Fibroblast of lung (primary cell): ENCODE measurements around the gene DDX42. TPM values are rescaled to one million over a fixed set of nuclear protein-coding genes. Genes with fewer than 3 reads are reported as not detected.

Source experiments
- DNase-seq, 2 donors: peaks; one replicate each; pipeline versions ENCODE4 v3.0.0 to v3.0.0-alpha.2; 2010; ENCODE audit warnings: low read depth in 2 of 2
- H2AFZ ChIP-seq: 2 replicates; pipeline ENCODE4 v1.5.1; 2012; ENCODE audit warnings: low read length, control low read depth, inconsistent platforms
- H3K27ac ChIP-seq: 2 replicates; pipeline ENCODE4 v1.5.1; 2011; ENCODE audit warnings: low read length, control low read depth; ENCODE audit not compliant: insufficient read depth
- H3K27me3 ChIP-seq: 2 replicates; pipeline ENCODE4 v1.5.1; 2011; ENCODE audit warnings: mild to moderate bottlenecking, low read length; ENCODE audit not compliant: control insufficient read depth, insufficient read depth
- H3K36me3 ChIP-seq: 2 replicates; pipeline ENCODE4 v1.5.1; 2011; ENCODE audit warnings: low read length; ENCODE audit not compliant: control insufficient read depth, insufficient read depth
- H3K4me1 ChIP-seq: 2 replicates; pipeline ENCODE4 v1.5.1; 2011; ENCODE audit warnings: low read length; ENCODE audit not compliant: control insufficient read depth, insufficient read depth; ENCODE audit errors: extremely low read depth
- H3K4me2 ChIP-seq: 2 replicates; pipeline ENCODE4 v1.5.1; 2011; ENCODE audit warnings: low read length, control low read depth; ENCODE audit not compliant: insufficient read depth; ENCODE audit errors: extremely low read depth
- H3K4me3 ChIP-seq, 4 experiments: fragments of 200-600 bp in 1 of 4; sonication (generic) in 1 of 4; replicated peaks in 1 of 4; 2 replicates each; pipeline ENCODE4 v1.5.1; 2011 to 2016; ENCODE audit warnings: low read length in 4 of 4, low read depth in 3 of 4, mild to moderate bottlenecking in 3 of 4, control low read depth in 2 of 4, inconsistent platforms in 1 of 4, mixed read lengths in 1 of 4; ENCODE audit not compliant: insufficient read depth in 1 of 4; ENCODE audit errors: control extremely low read depth in 1 of 4
- H3K79me2 ChIP-seq: 2 replicates; pipeline ENCODE4 v1.5.1; 2012; ENCODE audit warnings: mild to moderate bottlenecking, low read length, inconsistent platforms; ENCODE audit not compliant: control insufficient read depth, insufficient read depth
- H3K9ac ChIP-seq: 2 replicates; pipeline ENCODE4 v1.5.1; 2011; ENCODE audit warnings: mild to moderate bottlenecking, low read length, control low read depth; ENCODE audit not compliant: insufficient read depth
- H3K9me3 ChIP-seq: 2 replicates; pipeline ENCODE4 v1.5.1; 2012; ENCODE audit warnings: low read depth, low read length; ENCODE audit not compliant: control insufficient read depth, insufficient read depth
- H4K20me1 ChIP-seq: 2 replicates; pipeline ENCODE4 v1.5.1; 2011; ENCODE audit warnings: low read length; ENCODE audit not compliant: control insufficient read depth, insufficient read depth; ENCODE audit errors: extremely low read depth
- CTCF ChIP-seq, 2 donors: IDR thresholded peaks in 1 of 2; conservative IDR thresholded peaks in 1 of 2; 1 replicate in 1 of 2; 2 replicates in 1 of 2; pipeline ENCODE4 v1.5.1; 2011 to 2012; ENCODE audit warnings: low read length in 2 of 2, control low read depth in 1 of 2, inconsistent platforms in 1 of 2, low read depth in 1 of 2, mild to moderate bottlenecking in 1 of 2
- EZH2 ChIP-seq: IDR thresholded peaks from 2 replicates; pipeline ENCODE4 v1.5.1; 2012; ENCODE audit warnings: low read length, control low read depth, mild to moderate bottlenecking; ENCODE audit errors: missing control alignments
- polyA plus RNA-seq, 2 donors: library from polyadenylated mRNA; depleted of rRNA in 1 of 2; stranded (reverse) in 1 of 2; unstranded in 1 of 2; fragments of >200 nt; gene quantifications; 2 replicates each; pipeline ENCODE4 v1.2.1, GENCODE V29; 2011 to 2012; ENCODE audit warnings: missing spikeins in 1 of 2
- total RNA-seq: library from RNA; depleted of rRNA; stranded (reverse); fragments of >200 nt; gene quantifications from 2 replicates; pipeline ENCODE4 v1.2.1, GENCODE V29; 2014

Gene DDX42
- total and polyA plus RNA-seq, 2 donors (not counting 1 experiment from before 2014, with no cell fraction given): 61.8 to 81.5 TPM

- Histone ChIP-seq H3K36me3 (peaks cover 40% of the 10 kb centered on the region), H3K4me1 (peaks cover 4% of the 10 kb centered on the region), H3K4me3 (no peak overlapping the region), H2AFZ (no peak overlapping the region), H3K9me3 (no peaks in the 10 kb centered on the region), H3K4me2 (no peak overlapping the region), H3K27me3 (no peaks in the 10 kb centered on the region), H3K9ac (no peak overlapping the region), H3K79me2 (peaks cover 36% of the 10 kb centered on the region), H4K20me1 (no peaks in the 10 kb centered on the region), H3K27ac (no peak overlapping the region)
- TF ChIP-seq EZH2 (no peak), CTCF (conservative IDR thresholded peaks at IDR 0.05 in 1 of 2, IDR thresholded peaks at IDR 0.05 in 1 of 2; ENCODE audit: low read depth in 1 of 2, low read length in 2 of 2) (no peak)
- DNase-seq: no peak
These were observed 59.2 kb downstream of the DDX42 start for GRCh38 chr17:63833026-63833740.

DNA sequence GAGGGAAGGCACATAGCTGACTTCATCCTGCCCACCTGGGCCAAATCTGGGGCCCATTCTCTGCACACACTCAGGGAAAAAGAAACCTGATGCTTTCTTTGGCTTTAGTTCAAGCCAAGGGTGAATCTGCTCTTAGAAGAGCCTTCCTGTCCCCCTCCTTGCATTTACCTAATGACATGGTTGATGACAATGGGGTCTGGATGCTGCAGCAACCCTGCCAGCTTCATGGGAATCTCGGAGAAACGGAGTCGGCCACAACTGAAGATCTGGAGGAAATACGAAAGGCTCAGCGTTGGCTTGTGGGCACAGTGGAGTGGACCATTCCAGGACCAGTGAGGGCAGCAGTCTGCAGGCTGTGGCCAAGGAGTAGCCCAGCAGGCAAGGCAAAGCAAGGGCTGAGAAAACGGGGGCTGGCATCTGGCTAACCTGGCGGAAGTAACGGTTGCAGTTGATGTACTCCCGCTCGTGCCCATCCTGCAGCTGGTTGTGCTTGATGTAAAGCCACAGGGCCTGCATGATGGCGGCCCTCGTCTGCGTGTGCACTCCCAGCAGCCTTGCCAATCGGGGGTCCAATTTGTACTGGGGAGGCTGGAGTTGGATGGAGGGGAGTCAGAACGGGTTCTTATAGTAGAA lies 59.9 kb downstream of the DDX42 start:
- no peak overlapping the region for H3K4me3 ChIP-seq
- peaks cover 36% of the 10 kb centered on the region for H3K79me2 ChIP-seq
- no peaks in the 10 kb centered on the region for H3K9me3 ChIP-seq
- peaks cover 40% of the 10 kb centered on the region for H3K36me3 ChIP-seq
- TF ChIP-seq EZH2 (no peak), CTCF (conservative IDR thresholded peaks at IDR 0.05 in 1 of 2, IDR thresholded peaks at IDR 0.05 in 1 of 2; ENCODE audit: low read depth in 1 of 2, low read length in 2 of 2) (no peak)
- no peak overlapping the region for H2AFZ ChIP-seq
- H3K27me3 ChIP-seq: no peaks in the 10 kb centered on the region
- no peak overlapping the region for H3K4me2 ChIP-seq
- H3K4me1 ChIP-seq: peaks cover 11% of the 10 kb centered on the region
- no peak overlapping the region for H3K27ac ChIP-seq
- no peaks in the 10 kb centered on the region for H4K20me1 ChIP-seq
- no peak overlapping the region for H3K9ac ChIP-seq
- DNase-seq: no peak

DNA sequence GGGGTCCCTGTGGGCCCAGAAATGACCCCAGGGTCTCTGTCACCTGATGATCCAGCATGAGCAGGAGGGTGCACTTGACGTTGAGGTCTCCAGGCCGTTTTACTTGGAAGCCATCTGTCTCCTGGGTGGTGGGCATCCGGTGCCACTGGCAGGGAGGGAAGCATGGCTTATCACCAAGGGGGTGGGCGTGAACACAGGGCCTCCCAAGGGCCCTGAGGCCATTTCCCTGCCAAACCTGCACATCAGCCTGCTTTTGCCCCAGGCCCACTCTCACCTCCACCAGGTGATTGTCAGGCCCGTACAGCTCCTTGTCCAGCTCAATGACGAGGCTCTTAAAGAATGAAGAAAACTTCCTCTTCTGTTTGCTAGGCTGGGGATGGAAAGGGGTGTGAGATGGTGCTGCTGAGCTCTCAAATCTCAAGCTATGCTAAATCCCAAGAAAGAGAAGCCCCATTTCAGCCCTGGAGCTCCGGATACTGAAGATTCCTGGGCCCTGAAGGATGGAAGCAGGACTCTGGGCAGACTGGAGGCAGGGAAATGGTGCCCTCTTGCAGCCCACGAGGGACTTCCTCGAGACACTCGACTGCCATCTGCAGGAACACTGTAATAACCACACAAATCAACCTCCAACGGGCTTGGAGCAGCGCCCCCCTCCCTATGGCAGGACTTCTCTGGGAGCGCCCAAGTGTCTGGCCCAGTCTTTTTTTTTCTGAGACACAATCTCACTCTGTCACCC lies 60.6 kb downstream of the DDX42 start:
- peaks cover 40% of the 10 kb centered on the region for H3K36me3 ChIP-seq
- H3K27ac ChIP-seq: no peak overlapping the region
- H3K4me1 ChIP-seq: peaks cover 9% of the 10 kb centered on the region
- peaks cover 33% of the 10 kb centered on the region for H3K79me2 ChIP-seq
- no peak overlapping the region for H2AFZ ChIP-seq
- H3K9me3 ChIP-seq: no peaks in the 10 kb centered on the region
- no peak overlapping the region for H3K4me3 ChIP-seq
- no peaks in the 10 kb centered on the region for H4K20me1 ChIP-seq
- no peaks in the 10 kb centered on the region for H3K27me3 ChIP-seq
- no peak overlapping the region for H3K4me2 ChIP-seq
- peak; percentile 80 to 82 for DNase-seq
- H3K9ac ChIP-seq: no peak overlapping the region
- TF ChIP-seq EZH2 (no peak), CTCF (conservative IDR thresholded peaks at IDR 0.05 in 1 of 2, IDR thresholded peaks at IDR 0.05 in 1 of 2; ENCODE audit: low read depth in 1 of 2, low read length in 2 of 2) (peak; percentile 50 to 68)
